HCT116 (cell line): Measurements from ENCODE around the gene DCAF11. TPM values are rescaled to one million over a fixed set of nuclear protein-coding genes. Genes with fewer than 3 reads are reported as not detected.

Experiments used
- ATAC-seq: fragments of 200-7000 bp; cut with Tn5 transposase; 2 replicates; pipeline ENCODE4 v1.9.1; 2020; ENCODE audit warnings: mild to moderate bottlenecking, moderate library complexity
- BruUV-seq: library from RNA; stranded (reverse); fragments of 400-500 nt; replicated peaks from 2 replicates; lab custom pipeline; 2021; lab: Mats Ljungman, UMichigan
- CTCF ChIA-PET: fragments of 300-600 bp; sonication (Branson Sonifier 250); formaldehyde crosslinking; loops from one replicate; lab custom pipeline; 2021; ENCODE audit warnings: antibody characterized with exemption; lab: Charles Lee
- POLR2A ChIA-PET: fragments of 300-600, 350-600 bp; sonication (Branson Sonifier 250); formaldehyde crosslinking; loops from one replicate; lab custom pipeline; 2021; ENCODE audit warnings: antibody characterized with exemption; lab: Charles Lee
- RAD21 ChIA-PET, 2 experiments: fragments of 300-600 bp; sonication (Branson Sonifier 250); formaldehyde crosslinking; loops; one replicate each; lab custom pipeline; 2023; ENCODE audit warnings: low total read pairs in 2 of 2; ENCODE audit not compliant: uncharacterized antibody in 2 of 2, unreplicated experiment in 2 of 2, low non-redundant PET in 1 of 2; lab: Charles Lee
- DNase-seq: peaks from one replicate; pipeline ENCODE4 v3.0.0-alpha.2; 2010; ENCODE audit warnings: low read depth, low spot score
- H2AFZ ChIP-seq: fragments of 200-600 bp; shearing (Covaris generic), sonication (generic); 2 replicates; pipeline ENCODE4 v1.6.1; 2017; ENCODE audit warnings: low read depth, mixed run types, mixed read lengths, antibody characterized with exemption, low read length; ENCODE audit not compliant: poor library complexity, severe bottlenecking
- H3K27ac ChIP-seq: 2 replicates; pipeline ENCODE4 v1.5.1; 2012; ENCODE audit warnings: low read depth, low read length
- H3K27me3 ChIP-seq: fragments of 200-600 bp; sonication (generic); 2 replicates; pipeline ENCODE4 v1.6.1; 2016; ENCODE audit warnings: mixed run types, low read length, mixed read lengths; ENCODE audit not compliant: insufficient read depth
- H3K36me3 ChIP-seq, 2 experiments: fragments of 200-500 bp in 1 of 2; fragments of 200-600 bp in 1 of 2; sonication (Bioruptor generic) in 1 of 2; sonication (generic) in 1 of 2; 2 replicates each; pipeline versions ENCODE4 v1.5.1 to v1.6.1; 2014 to 2016; ENCODE audit warnings: low read length in 2 of 2, inconsistent platforms in 1 of 2, mixed read lengths in 1 of 2, mixed run types in 1 of 2; ENCODE audit not compliant: insufficient read depth in 2 of 2, control insufficient read depth in 1 of 2
- H3K4me1 ChIP-seq, 2 experiments: fragments of 200-600 bp in 1 of 2; sonication (generic) in 1 of 2; 2 replicates each; pipeline versions ENCODE4 v1.5.1 to v1.6.1; 2012 to 2017; ENCODE audit warnings: low read length in 2 of 2, inconsistent platforms in 1 of 2, mild to moderate bottlenecking in 1 of 2, mixed read lengths in 1 of 2, mixed run types in 1 of 2, moderate library complexity in 1 of 2; ENCODE audit not compliant: insufficient read depth in 2 of 2, control insufficient read depth in 1 of 2
- H3K4me2 ChIP-seq: fragments of 200-600 bp; sonication (generic); 2 replicates; pipeline ENCODE4 v1.6.1; 2017; ENCODE audit warnings: mixed run types, low read length, mixed read lengths
- H3K4me3 ChIP-seq, 2 experiments: fragments of 200-600 bp in 1 of 2; sonication (generic) in 1 of 2; replicated peaks in 1 of 2; 2 replicates each; pipeline ENCODE4 v1.5.1; 2011 to 2016; ENCODE audit warnings: low read length in 2 of 2, control low read depth in 1 of 2, low read depth in 1 of 2, mild to moderate bottlenecking in 1 of 2, mixed read lengths in 1 of 2, mixed run types in 1 of 2
- H3K79me2 ChIP-seq: fragments of 200-600 bp; sonication (generic); 2 replicates; pipeline ENCODE4 v1.6.1; 2017; ENCODE audit warnings: mild to moderate bottlenecking, mixed run types, low read length, moderate library complexity, mixed read lengths; ENCODE audit not compliant: insufficient read depth
- H3K9ac ChIP-seq: fragments of 200-600 bp; sonication (generic); 2 replicates; pipeline ENCODE4 v1.6.1; 2016; ENCODE audit warnings: low read length, mixed read lengths
- H3K9me2 ChIP-seq: fragments of 200-600 bp; sonication (generic), shearing (Covaris generic); 2 replicates; pipeline ENCODE4 v1.6.1; 2017; ENCODE audit warnings: mixed run types, mild to moderate bottlenecking, moderate library complexity; ENCODE audit not compliant: insufficient read depth
- H3K9me3 ChIP-seq, 2 experiments: fragments of 200-500 bp in 1 of 2; fragments of 200-600 bp in 1 of 2; sonication (Bioruptor generic) in 1 of 2; sonication (generic) in 1 of 2; 2 replicates each; pipeline ENCODE4 v1.6.1; 2014 to 2017; ENCODE audit warnings: low read length in 2 of 2, mixed read lengths in 2 of 2, inconsistent platforms in 1 of 2, low read depth in 1 of 2, mild to moderate bottlenecking in 1 of 2, mixed run types in 1 of 2, moderate library complexity in 1 of 2; ENCODE audit not compliant: control insufficient read depth in 1 of 2, insufficient read depth in 1 of 2
- H4K20me1 ChIP-seq: fragments of 200-600 bp; sonication (generic), shearing (Covaris generic); 2 replicates; pipeline ENCODE4 v1.6.1; 2017; ENCODE audit warnings: mixed run types, mild to moderate bottlenecking, moderate library complexity; ENCODE audit not compliant: insufficient read depth
- CTCF ChIP-seq, 3 experiments: fragments of 200-600 bp in 1 of 3; sonication (generic) in 1 of 3; IDR thresholded peaks in 2 of 3; conservative IDR thresholded peaks in 1 of 3; 2 replicates each; pipeline ENCODE4 v1.5.1; 2012 to 2017; ENCODE audit warnings: low read depth in 2 of 3, low read length in 2 of 3, antibody characterized with exemption in 1 of 3, borderline replicate concordance in 1 of 3, control low read depth in 1 of 3, mild to moderate bottlenecking in 1 of 3, mixed read lengths in 1 of 3, mixed run types in 1 of 3, moderate library complexity in 1 of 3; ENCODE audit not compliant: insufficient read depth in 1 of 3
- EGR1 ChIP-seq: IDR thresholded peaks from 2 replicates; pipeline ENCODE4 v1.6.1; 2012; ENCODE audit warnings: low read depth
- ELF1 ChIP-seq: IDR thresholded peaks from 2 replicates; pipeline ENCODE4 v1.6.1; 2012; ENCODE audit warnings: low read depth, borderline replicate concordance
- EZH2phosphoT487 ChIP-seq: fragments of 200-600 bp; IDR thresholded peaks from 2 replicates; pipeline ENCODE4 v1.6.1; 2018; ENCODE audit warnings: antibody characterized with exemption, borderline replicate concordance
- FOSL1 ChIP-seq: IDR thresholded peaks from 2 replicates; pipeline ENCODE4 v1.6.1; 2012; ENCODE audit warnings: low read depth
- JUND ChIP-seq: IDR thresholded peaks from 2 replicates; pipeline ENCODE4 v1.6.1; 2012
- POLR2A ChIP-seq: IDR thresholded peaks from 2 replicates; pipeline ENCODE4 v1.7.0; 2011; ENCODE audit warnings: borderline replicate concordance; ENCODE audit not compliant: insufficient read depth, insufficient read length; ENCODE audit errors: extremely low read depth
- POLR2AphosphoS5 ChIP-seq: IDR thresholded peaks from 2 replicates; pipeline ENCODE4 v1.6.1; 2011; ENCODE audit warnings: mild to moderate bottlenecking, low read depth, low read length, moderate library complexity
- RAD21 ChIP-seq: IDR thresholded peaks from 2 replicates; pipeline ENCODE4 v1.6.1; 2012; ENCODE audit warnings: low read depth, mild to moderate bottlenecking
- REST ChIP-seq: IDR thresholded peaks from 2 replicates; pipeline ENCODE4 v1.6.1; 2012; ENCODE audit warnings: low read depth
- SIN3A ChIP-seq: IDR thresholded peaks from 2 replicates; pipeline ENCODE4 v1.6.1; 2012; ENCODE audit warnings: low read depth
- SP1 ChIP-seq: IDR thresholded peaks from 2 replicates; pipeline ENCODE4 v1.6.1; 2012; ENCODE audit warnings: low read depth
- TCF7L2 ChIP-seq: IDR thresholded peaks from 2 replicates; pipeline ENCODE4 v1.7.0; 2011; ENCODE audit warnings: borderline replicate concordance, inconsistent platforms; ENCODE audit not compliant: insufficient read depth, insufficient read length; ENCODE audit errors: extremely low read depth
- YY1 ChIP-seq: IDR thresholded peaks from 2 replicates; pipeline ENCODE4 v1.6.1; 2011; ENCODE audit warnings: low read length, low read depth, moderate library complexity, mild to moderate bottlenecking; ENCODE audit not compliant: insufficient replicate concordance; ENCODE audit errors: extremely low read depth
- ZBTB33 ChIP-seq: IDR thresholded peaks from 2 replicates; pipeline ENCODE4 v1.6.1; 2011; ENCODE audit warnings: mild to moderate bottlenecking, low read length, moderate library complexity; ENCODE audit not compliant: insufficient replicate concordance; ENCODE audit errors: extremely low read depth
- ZNF274 ChIP-seq: fragments of 200-500 bp; sonication (Bioruptor generic); IDR thresholded peaks from 2 replicates; pipeline ENCODE4 v1.6.1; 2014; ENCODE audit warnings: mild to moderate bottlenecking, low read depth, low read length, inconsistent platforms
- intact Hi-C: fragments of 100-400 bp; cut with micrococcal nuclease; formaldehyde crosslinking; loops from 2 replicates; pipeline ENCODE4 v1.10.0; 2022
- total RNA-seq: library from RNA; stranded (reverse); gene quantifications from one replicate; pipeline ENCODE4 v1.2.1, GENCODE V29; 2021; ENCODE audit not compliant: unreplicated experiment

The DCAF11 gene
- total RNA-seq, 1 experiment from 2014 or later: 47.5 TPM

- TSS peak; percentile 93 for BruUV-seq
- Histone ChIP-seq H3K27me3 (no peaks in the 10 kb centered on the region), H3K36me3 (peaks cover 0 to 6% of the 10 kb centered on the region in 2 experiments; a peak in 1 of 4 replicates), H3K9me3 (no peaks in the 10 kb centered on the region), H3K9me2 (no peaks in the 10 kb centered on the region), H3K9ac (peak overlapping the region; percentile 84), H3K4me3 (peak overlapping the region; percentile 86 to 92), H3K4me1 (peaks cover 8 to 25% of the 10 kb centered on the region in 2 experiments; a peak in 3 of 4 replicates), H3K4me2 (peak overlapping the region; percentile 95), H2AFZ (no peak overlapping the region), H3K27ac (peak overlapping the region; percentile 97), H4K20me1 (no peaks in the 10 kb centered on the region), H3K79me2 (peaks cover 14% of the 10 kb centered on the region; the same call in 1 of the 2 replicates)
- intact Hi-C loops: loop anchor here (5.0 kb wide), 1 partner anchor 99 kb away; the partner anchor contains the start of gene CHMP4A
- TF ChIP-seq JUND (no peak), SP1 (no peak), EZH2phosphoT487 (no peak), POLR2A (no peak), REST (no peak), RAD21 (no peak), FOSL1 (no peak), POLR2AphosphoS5 (no peak), ZBTB33 (no peak), YY1 (no peak), TCF7L2 (no peak), ELF1 (no peak), EGR1 (no peak), CTCF (IDR thresholded peaks at IDR 0.05 in 2 of 3, conservative IDR thresholded peaks at IDR 0.05 in 1 of 3; ENCODE audit: borderline replicate concordance in 1 of 3, insufficient read depth in 1 of 3, low read depth in 2 of 3, low read length in 2 of 3) (no peak), SIN3A (no peak), ZNF274 (no peak)
- CTCF ChIA-PET: interaction anchor here (1.2 to 2.1 kb wide), 3 partner anchors 9 to 55 kb away, joined by 3 to 11 read pairs (median 3); partner anchors contain the start of gene PSME1
- ATAC-seq (no peak; the same call in 1 of the 2 replicates), DNase-seq (no peak)
- RAD21 ChIA-PET: interaction anchor here (0.6 to 1.7 kb wide), 2 partner anchors 14 to 23 kb away, joined by 3 to 5 read pairs; partner anchors contain the start of gene PSME1 (in 1 of the 2)
- POLR2A ChIA-PET: interaction anchor here (0.8 to 2.6 kb wide), 9 partner anchors 9 to 184 kb away, joined by 3 to 49 read pairs (median 8); partner anchors contain the start of genes EMC9, FITM1, IRF9 and PCK2
These were observed 1.2 kb upstream of the DCAF11 start for GRCh38 chr14:24113379-24113800.
